ENCODE measurements around the gene CLEC4G.

Gene CLEC4G

GRCh38 chr19:7691497-7691896 is 40.4 kb downstream of the CLEC4G start:
- DNase-seq = no peak

- DNase-seq = no peak
Observed at GRCh38 chr19:7690779-7691258, 41.1 kb downstream of the CLEC4G start.

- no peak for DNase-seq
Observed at GRCh38 chr19:7689165-7689564, 42.7 kb downstream of the CLEC4G start.

- no peak for DNase-seq
Observed at GRCh38 chr19:7687177-7687576, 44.7 kb downstream of the CLEC4G start.

DNA sequence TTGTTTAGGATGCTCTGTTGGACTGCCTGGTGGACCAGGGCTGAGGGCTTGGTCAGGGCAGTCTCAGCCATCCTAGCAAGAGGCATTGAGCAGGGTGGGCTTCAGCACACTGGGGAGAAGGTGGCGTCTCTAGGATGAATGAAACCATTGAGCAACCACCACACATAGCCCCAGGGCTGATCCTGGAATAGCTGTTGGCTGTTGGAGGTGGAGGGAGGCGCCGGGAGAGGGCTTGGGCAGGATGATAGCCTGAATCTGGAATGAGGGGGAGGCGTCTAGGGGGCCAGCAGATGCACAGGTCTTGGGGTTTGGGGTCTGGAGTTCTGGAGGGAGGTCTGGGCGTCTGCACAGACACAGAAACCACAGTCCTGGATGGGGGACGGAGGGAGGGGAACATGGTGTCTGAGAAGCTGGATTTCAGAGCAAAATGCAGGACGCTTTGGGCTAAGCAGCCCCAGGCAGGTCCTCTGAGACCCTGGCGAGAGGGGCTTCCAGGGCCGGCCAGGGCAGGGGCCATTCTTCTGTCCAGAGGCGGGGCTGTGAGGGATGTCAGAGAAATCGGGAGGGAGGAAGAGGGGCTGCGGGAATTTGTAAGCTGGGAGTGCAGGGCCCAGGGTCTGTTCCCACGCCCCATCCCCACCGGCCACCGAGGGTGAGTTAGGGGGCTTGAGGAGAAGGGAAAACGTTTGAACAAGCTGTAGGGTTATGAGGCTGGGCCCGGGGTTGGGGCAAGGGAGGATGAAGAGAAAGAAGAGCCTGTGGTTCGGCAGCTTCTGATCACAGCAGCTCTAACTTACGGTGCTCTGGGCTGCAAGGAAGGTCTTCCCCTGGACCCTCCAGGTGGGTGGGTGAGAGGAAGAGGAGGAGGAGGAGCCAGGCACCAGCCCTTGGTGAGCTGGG is 46.1 kb downstream of the CLEC4G start:
- DNase-seq = no peak

GRCh38 chr19:7682175-7682855 is 49.6 kb downstream of the CLEC4G start:
- no peak for DNase-seq

DNA sequence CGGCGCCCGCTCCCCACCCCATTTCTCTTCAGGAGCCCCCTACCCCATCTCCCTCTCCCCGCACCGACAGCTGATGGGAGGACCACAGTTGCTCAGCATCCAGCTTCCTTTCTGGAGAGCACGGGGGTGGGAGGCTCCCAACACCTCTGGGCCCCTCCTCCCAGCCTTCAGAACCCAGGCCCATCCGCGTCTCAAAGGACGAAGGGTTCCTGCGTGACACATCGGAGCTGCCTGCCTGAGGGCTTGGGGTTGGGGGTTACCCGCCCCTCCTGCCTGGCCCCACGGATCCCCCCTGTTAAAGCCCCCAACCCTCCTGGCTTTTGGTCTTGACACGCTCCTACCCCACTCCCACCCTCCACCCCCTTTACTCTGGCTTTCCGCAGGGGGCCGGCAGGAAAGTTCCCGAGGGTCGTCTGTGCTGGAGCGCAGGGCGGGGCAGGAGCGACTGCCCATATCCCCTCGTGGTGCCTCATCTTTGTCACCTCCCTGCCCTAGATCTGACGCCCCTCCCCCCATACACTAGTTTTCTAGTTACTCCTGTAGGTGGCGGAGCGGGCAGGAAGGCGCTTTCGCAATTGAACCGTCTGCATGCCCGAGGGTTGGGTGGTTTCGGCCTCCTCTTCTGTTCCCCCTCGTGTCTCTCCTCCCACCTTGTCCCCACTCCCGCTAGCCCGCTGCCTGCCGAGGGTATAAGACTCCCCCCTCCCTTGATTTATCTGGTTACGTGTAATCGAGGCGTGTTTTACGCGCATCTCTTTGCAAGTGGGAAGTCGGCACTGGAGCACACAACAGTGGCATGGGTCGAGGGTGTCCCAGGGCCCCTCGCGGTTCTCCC is 50.4 kb downstream of the CLEC4G start:
- DNase-seq = peak; percentile 90

GRCh38 chr19:7680606-7681339 is 51.1 kb downstream of the CLEC4G start, which contains the start of gene TRAPPC5:
Gene TRAPPC5 (plus strand): TSS chr19:7680833. CDS start chr19:7682254, 1,421 bp downstream.
- peak; percentile 84 to 88 for DNase-seq

DNA sequence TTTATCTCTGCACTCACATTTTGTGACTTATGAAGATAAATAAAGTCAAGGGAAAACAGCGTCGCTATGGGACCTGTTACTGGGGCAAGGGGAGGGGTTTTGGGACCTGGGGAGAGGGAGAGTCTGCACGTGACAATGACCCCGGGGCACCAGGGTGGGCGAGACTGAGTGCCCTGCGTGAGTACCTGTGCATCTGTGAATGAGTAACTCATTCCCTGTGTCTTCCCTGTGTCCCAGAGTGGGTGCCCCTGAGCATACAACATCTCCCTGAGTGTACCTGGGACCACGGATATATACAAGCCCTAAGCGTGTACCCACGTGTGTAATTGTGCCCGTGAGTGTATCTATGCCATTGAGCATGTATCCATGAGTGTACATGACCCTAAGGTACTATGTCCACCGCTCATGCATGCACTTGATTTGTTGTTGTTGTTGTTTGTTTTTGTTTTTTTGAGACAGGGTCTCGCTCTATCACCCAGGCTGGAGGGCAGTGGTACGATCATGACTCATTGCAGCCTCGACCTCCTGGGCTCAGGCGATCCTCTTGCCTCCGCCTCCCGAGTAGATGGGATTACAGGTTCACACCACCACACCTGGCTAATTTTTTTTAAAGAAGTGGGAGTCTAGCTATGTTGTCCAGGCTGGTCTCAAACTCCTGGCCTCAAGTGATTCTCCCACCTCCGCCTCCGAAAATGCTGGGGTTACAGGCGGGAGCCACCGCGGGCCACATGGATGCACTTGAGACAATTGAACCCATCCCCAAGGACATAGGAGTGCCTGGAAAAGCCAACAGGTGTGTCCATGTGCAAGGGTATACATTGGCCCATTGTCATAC is 51.9 kb downstream of the CLEC4G start:
- DNase-seq = no peak

GRCh38 chr19:7678971-7679751 is 52.7 kb downstream of the CLEC4G start:
- peak; percentile 66 to 79 for DNase-seq
